ENCODE results near the gene NCAM2. TPM values are rescaled to one million over a fixed set of nuclear protein-coding genes. Genes with fewer than 3 reads are reported as not detected.

The NCAM2 gene
- polyA plus RNA-seq, 1 donor from 2014 or later = 9.8 TPM

DNA sequence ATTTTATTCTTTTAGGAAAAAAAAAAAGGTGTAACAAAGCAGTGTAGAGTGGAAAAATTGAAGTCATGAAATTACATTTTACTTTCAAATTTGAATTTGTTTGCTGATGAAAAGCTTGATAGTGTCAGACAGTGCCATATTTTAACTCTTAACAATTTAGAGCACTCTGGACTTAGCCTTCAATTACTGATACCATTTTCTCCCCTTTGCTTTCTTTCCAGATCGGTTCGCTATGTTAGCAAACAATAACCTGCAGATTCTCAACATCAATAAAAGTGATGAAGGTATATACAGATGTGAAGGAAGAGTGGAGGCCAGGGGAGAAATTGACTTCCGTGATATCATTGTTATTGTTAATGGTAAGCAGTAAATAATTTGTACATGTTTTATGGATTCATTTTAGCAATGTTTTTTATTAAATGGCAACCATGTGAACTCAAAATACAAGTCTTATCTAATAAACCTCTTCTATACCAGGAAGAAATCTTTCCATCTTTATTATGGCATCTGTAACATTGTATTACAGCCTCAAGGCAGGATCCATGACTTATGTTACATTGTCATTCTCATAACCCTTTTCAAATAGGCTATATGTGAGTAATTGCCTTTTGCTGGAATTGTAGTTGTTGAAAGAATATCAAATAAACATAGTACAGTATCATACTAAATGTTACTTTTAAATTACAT, 293.8 kb downstream of the NCAM2 start:
- TF ChIP-seq RAD21 (conservative IDR thresholded peaks at IDR 0.05) (no peak), SMC3 (conservative IDR thresholded peaks at IDR 0.05; ENCODE audit: poor library complexity) (no peak), POLR2AphosphoS5 (IDR thresholded peaks at IDR 0.05) (no peak), EZH2 (IDR thresholded peaks at IDR 0.05; ENCODE audit: borderline replicate concordance, insufficient read depth, low read length, poor library complexity, severe bottlenecking) (no peak), MXI1 (conservative IDR thresholded peaks at IDR 0.05; ENCODE audit: poor library complexity, severe bottlenecking) (no peak), TAF1 (IDR thresholded peaks at IDR 0.05; ENCODE audit: low read depth) (no peak)
- TF ChIP-seq, protein P1, sequence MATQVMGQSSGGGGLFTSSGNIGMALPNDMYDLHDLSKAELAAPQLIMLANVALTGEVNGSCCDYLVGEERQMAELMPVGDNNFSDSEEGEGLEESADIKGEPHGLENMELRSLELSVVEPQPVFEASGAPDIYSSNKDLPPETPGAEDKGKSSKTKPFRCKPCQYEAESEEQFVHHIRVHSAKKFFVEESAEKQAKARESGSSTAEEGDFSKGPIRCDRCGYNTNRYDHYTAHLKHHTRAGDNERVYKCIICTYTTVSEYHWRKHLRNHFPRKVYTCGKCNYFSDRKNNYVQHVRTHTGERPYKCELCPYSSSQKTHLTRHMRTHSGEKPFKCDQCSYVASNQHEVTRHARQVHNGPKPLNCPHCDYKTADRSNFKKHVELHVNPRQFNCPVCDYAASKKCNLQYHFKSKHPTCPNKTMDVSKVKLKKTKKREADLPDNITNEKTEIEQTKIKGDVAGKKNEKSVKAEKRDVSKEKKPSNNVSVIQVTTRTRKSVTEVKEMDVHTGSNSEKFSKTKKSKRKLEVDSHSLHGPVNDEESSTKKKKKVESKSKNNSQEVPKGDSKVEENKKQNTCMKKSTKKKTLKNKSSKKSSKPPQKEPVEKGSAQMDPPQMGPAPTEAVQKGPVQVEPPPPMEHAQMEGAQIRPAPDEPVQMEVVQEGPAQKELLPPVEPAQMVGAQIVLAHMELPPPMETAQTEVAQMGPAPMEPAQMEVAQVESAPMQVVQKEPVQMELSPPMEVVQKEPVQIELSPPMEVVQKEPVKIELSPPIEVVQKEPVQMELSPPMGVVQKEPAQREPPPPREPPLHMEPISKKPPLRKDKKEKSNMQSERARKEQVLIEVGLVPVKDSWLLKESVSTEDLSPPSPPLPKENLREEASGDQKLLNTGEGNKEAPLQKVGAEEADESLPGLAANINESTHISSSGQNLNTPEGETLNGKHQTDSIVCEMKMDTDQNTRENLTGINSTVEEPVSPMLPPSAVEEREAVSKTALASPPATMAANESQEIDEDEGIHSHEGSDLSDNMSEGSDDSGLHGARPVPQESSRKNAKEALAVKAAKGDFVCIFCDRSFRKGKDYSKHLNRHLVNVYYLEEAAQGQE (IDR thresholded peaks at IDR 0.05; ENCODE audit: borderline replicate concordance) = no peak
- TF ChIP-seq, protein P2, sequence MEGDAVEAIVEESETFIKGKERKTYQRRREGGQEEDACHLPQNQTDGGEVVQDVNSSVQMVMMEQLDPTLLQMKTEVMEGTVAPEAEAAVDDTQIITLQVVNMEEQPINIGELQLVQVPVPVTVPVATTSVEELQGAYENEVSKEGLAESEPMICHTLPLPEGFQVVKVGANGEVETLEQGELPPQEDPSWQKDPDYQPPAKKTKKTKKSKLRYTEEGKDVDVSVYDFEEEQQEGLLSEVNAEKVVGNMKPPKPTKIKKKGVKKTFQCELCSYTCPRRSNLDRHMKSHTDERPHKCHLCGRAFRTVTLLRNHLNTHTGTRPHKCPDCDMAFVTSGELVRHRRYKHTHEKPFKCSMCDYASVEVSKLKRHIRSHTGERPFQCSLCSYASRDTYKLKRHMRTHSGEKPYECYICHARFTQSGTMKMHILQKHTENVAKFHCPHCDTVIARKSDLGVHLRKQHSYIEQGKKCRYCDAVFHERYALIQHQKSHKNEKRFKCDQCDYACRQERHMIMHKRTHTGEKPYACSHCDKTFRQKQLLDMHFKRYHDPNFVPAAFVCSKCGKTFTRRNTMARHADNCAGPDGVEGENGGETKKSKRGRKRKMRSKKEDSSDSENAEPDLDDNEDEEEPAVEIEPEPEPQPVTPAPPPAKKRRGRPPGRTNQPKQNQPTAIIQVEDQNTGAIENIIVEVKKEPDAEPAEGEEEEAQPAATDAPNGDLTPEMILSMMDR (IDR thresholded peaks at IDR 0.05; ENCODE audit: poor library complexity, severe bottlenecking) = no peak
- no peaks in the 10 kb centered on the region for H4K20me1 ChIP-seq (ENCODE audit: insufficient read depth)
- no peaks in the 10 kb centered on the region for H3K9me2 ChIP-seq (ENCODE audit: insufficient read depth, low read length)
- H3K79me2 ChIP-seq (replicated peaks; ENCODE audit: insufficient read depth, low read length) = no peaks in the 10 kb centered on the region
- H3K27me3 ChIP-seq (ENCODE audit: insufficient read depth, low read depth, low read length) = no peaks in the 10 kb centered on the region
- no peaks in the 10 kb centered on the region for H3K9me3 ChIP-seq (ENCODE audit: low read length)
- H3K4me3 ChIP-seq (ENCODE audit: low read length) = no peak overlapping the region
- H3F3A ChIP-seq (ENCODE audit: insufficient read depth, low read length, poor library complexity, severe bottlenecking) = no peaks in the 10 kb centered on the region
- H3K9ac ChIP-seq (ENCODE audit: low read length) = no peak overlapping the region
- no peak overlapping the region for H2AFZ ChIP-seq (ENCODE audit: low read depth, low read length)
- H3K36me3 ChIP-seq (ENCODE audit: insufficient read depth, low read length) = no peaks in the 10 kb centered on the region
- no peak overlapping the region for H3K27ac ChIP-seq (ENCODE audit: low read length)
- H3K4me2 ChIP-seq (ENCODE audit: low read length) = no peak overlapping the region

DNA sequence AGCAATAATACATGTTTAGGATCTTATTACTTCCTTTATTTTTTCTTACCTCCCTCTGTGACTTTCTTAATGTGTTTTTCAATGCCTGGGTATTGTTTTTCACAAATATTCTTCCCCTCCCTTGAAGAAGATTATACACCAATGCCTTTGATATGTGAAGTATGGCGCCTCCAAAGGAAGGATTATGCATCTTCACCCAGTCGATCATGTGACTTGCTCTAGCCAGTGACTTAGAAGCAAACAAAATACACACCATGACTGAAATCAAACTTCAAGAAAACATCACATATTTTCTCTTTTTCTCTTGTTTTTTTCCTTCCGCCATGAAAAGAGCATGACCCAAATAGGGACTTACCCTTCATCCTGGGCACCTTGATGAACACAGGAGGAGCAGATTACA, 297.1 kb downstream of the NCAM2 start:
- H3K4me2 ChIP-seq (ENCODE audit: low read length) = no peak overlapping the region
- no peak overlapping the region for H3K4me3 ChIP-seq (ENCODE audit: low read length)
- no peak overlapping the region for H2AFZ ChIP-seq (ENCODE audit: low read depth, low read length)
- no peaks in the 10 kb centered on the region for H3K36me3 ChIP-seq (ENCODE audit: insufficient read depth, low read length)
- H3K79me2 ChIP-seq (replicated peaks; ENCODE audit: insufficient read depth, low read length) = no peaks in the 10 kb centered on the region
- H3K9ac ChIP-seq (ENCODE audit: low read length) = no peak overlapping the region
- TF ChIP-seq, protein P2 (IDR thresholded peaks at IDR 0.05; ENCODE audit: poor library complexity, severe bottlenecking) = no peak
- TF ChIP-seq MXI1 (conservative IDR thresholded peaks at IDR 0.05; ENCODE audit: poor library complexity, severe bottlenecking) (no peak), EZH2 (IDR thresholded peaks at IDR 0.05; ENCODE audit: borderline replicate concordance, insufficient read depth, low read length, poor library complexity, severe bottlenecking) (no peak), SMC3 (conservative IDR thresholded peaks at IDR 0.05; ENCODE audit: poor library complexity) (no peak), TAF1 (IDR thresholded peaks at IDR 0.05; ENCODE audit: low read depth) (no peak), POLR2AphosphoS5 (IDR thresholded peaks at IDR 0.05) (no peak)
- TF ChIP-seq, protein P1 (IDR thresholded peaks at IDR 0.05; ENCODE audit: borderline replicate concordance) = no peak
- H3K9me3 ChIP-seq (ENCODE audit: low read length) = no peaks in the 10 kb centered on the region
- no peaks in the 10 kb centered on the region for H4K20me1 ChIP-seq (ENCODE audit: insufficient read depth)
- H3K27ac ChIP-seq (ENCODE audit: low read length) = no peak overlapping the region
- no peaks in the 10 kb centered on the region for H3K9me2 ChIP-seq (ENCODE audit: insufficient read depth, low read length)
- no peaks in the 10 kb centered on the region for H3F3A ChIP-seq (ENCODE audit: insufficient read depth, low read length, poor library complexity, severe bottlenecking)
- no peaks in the 10 kb centered on the region for H3K27me3 ChIP-seq (ENCODE audit: insufficient read depth, low read depth, low read length)
